Motor neuron (in vitro differentiated cells): ENCODE measurements around the gene CLASP1. TPM values are rescaled to one million over a fixed set of nuclear protein-coding genes. Genes with fewer than 3 reads are reported as not detected.
"Not testable (repeated sequence)": the region's sequence is repeated elsewhere in the genome, so short reads cannot be mapped to it uniquely, and the experiment has no call there.

Source experiments
- ATAC-seq, 8 experiments: fragments of 200-7000 bp; cut with Tn5 transposase; replicated peaks in 6 of 8; 2 replicates each; pipeline ENCODE4 v1.8.0; 2021; ENCODE audit warnings: mild to moderate bottlenecking in 8 of 8, moderate library complexity in 8 of 8
- H3K27ac ChIP-seq, 2 donors: fragments of 250-450 bp; sonication (Bioruptor Pico); 2 replicates each; pipeline ENCODE4 v1.9.0; 2021; ENCODE audit warnings: antibody characterized with exemption in 2 of 2, mild to moderate bottlenecking in 2 of 2, moderate library complexity in 1 of 2
- H3K4me1 ChIP-seq, 2 donors: fragments of 250-450 bp; sonication (Bioruptor Pico); replicated peaks in 1 of 2; 2 replicates each; pipeline ENCODE4 v1.6.1; 2021; ENCODE audit warnings: antibody characterized with exemption in 2 of 2, mild to moderate bottlenecking in 2 of 2, moderate library complexity in 1 of 2
- H3K4me3 ChIP-seq, 5 donors: fragments of 250-450 bp; sonication (Bioruptor Pico); 2 replicates each; pipeline ENCODE4 v1.9.0; 2021; ENCODE audit warnings: antibody characterized with exemption in 5 of 5, mild to moderate bottlenecking in 5 of 5, moderate library complexity in 4 of 5
- WGBS, 10 experiments: fragments of 450-650 bp; shearing (Covaris generic); methylation state at CpG; one replicate each; pipeline ENCODE4 v1.0.0; 2022; 5-methylcytosine and 5-hydroxymethylcytosine counted together
- in situ Hi-C, 9 experiments: fragments of 400-800 bp; cut with MboI; loops; one replicate each; pipeline ENCODE4 v1.15.0; 2021; ENCODE audit warnings: low sequenced_read_pairs in 9 of 9, low pct_unique_long_range_greater_than_20kb in 2 of 9; ENCODE audit not compliant: unreplicated experiment in 9 of 9
- total RNA-seq, 8 experiments: library from RNA; unstranded; fragments of 300-600 nt; gene quantifications; 2 replicates each; pipeline versions ENCODE4 v1.2.3 to v1.2.4, GENCODE V29; 2022

Gene CLASP1
- total RNA-seq, 8 experiments from 2014 or later = 36.3 to 66.7 (median 54.6) TPM

- no peak overlapping the region for H3K27ac ChIP-seq
- H3K4me1 ChIP-seq = peaks cover 9 to 11% of the 10 kb centered on the region in 2 donors
- no peak overlapping the region for H3K4me3 ChIP-seq
- 75 to 100% (median 94%) methylated on average over 2 to 10 of the region's 18 CpGs for WGBS, 10 experiments
- in situ Hi-C loops = loop anchor here in 1 of 9 experiments (25.0 kb wide), 1 partner anchor 249 kb away; no protein-coding TSS in a partner anchor
- ATAC-seq = peak in 1 of 8 experiments; percentile 27
Observed at GRCh38 chr2:121336528-121337294, 312.6 kb downstream of the CLASP1 start.

DNA sequence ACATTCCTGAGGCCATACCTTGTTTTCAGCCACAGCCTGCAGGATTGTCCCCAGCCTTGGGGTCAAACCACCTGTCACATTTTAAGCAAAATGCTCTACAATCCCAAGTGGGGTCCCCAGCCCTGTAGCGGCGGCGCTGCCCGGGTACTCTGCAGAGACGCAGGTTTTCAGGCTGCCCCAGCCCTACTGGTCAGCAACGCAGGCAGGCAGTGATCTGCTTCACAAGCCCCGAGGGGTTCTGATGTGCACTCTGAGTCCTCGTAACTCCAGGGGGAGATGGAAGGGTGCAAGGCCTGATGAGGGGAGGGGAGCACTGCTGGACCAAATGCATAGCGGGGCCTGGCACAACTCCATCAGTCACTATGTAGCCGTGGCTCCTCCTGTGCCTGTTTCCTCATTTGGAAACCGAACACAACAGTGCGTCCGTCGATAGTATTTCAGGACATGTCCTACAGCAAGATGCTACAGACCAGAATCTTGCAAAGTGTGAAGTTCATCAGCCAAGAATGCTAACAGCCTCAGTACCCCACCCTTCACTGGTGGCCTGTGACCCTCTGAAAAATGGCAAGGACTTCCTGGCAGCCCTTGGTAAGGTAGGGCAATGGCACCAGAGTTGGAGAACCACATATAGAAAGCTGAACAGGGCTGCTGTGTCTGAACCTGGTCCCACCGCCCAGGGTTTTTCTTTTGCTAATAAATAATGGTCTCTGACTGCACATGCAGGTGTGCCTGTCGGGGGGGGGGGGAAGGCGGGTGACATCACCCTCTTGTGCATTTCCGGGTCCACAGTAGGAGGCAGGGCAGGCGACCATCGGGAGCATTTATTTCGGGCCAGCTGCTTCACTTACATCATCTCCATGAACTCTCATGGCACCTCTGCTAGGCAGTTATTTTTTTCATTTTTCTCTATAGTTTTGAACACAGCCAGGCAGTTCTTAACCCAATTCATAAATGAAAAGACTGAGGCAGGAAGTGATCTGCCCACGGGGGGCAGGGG is 313.7 kb downstream of the CLASP1 start:
- H3K4me3 ChIP-seq = no peak overlapping the region
- peak in 5 of 8 experiments; percentile 48 to 85 (median 78) for ATAC-seq
- in situ Hi-C loops = loop anchor here in 1 of 9 experiments (25.0 kb wide), 1 partner anchor 248 kb away; no protein-coding TSS in a partner anchor
- WGBS, 10 experiments = 10 to 93% (median 70%) methylated on average over 1 to 11 of the region's 22 CpGs; no CpG with 5 or more reads in 1 of the 10 experiments
- peak overlapping the region in 1 of 2 donors; percentile 26 for H3K27ac ChIP-seq
- peaks cover 9 to 11% of the 10 kb centered on the region in 2 donors for H3K4me1 ChIP-seq

DNA sequence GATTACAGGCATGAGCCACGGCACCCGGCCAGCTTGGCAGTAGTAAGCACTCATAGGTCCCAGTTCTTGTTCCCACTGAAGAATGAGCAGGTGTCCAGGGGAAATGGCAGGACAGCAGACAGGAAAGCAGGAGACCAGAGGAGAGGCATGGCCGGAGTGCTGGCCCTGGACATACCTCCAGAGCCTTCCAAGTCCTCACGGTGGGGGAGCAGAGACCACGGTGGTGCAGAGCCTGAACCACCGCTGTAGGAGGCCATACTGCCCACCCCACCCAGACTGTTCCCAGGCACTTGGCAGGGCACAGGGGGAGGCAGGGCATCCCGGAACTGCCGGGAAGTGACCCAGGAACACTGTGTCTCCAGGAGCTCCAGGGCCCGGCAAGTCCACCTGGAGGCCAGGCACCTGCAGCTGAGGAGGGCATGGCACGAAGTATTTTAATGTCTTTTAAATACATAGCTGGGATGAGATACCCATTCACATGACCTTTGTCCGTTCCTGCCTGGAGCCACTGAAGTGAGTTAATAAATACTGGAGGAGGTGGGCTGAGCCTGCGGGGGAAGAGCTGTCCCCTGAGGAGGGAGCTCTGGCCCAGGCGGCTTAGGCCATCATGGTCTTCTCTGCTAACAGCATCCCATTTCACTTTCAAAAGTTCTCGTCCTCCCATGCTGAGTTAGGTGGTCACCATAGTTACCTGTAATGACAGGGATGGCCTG is 314.5 kb downstream of the CLASP1 start:
- WGBS, 10 experiments = 42 to 90% (median 67%) methylated on average over 2 to 6 of the region's 14 CpGs; no CpG with 5 or more reads in 3 of the 10 experiments
- Histone ChIP-seq H3K4me3 (no peak overlapping the region), H3K27ac (no peak overlapping the region), H3K4me1 (peaks cover 9 to 11% of the 10 kb centered on the region in 2 donors)
- in situ Hi-C loops = loop anchor here in 1 of 9 experiments (25.0 kb wide), 1 partner anchor 247 kb away; no protein-coding TSS in a partner anchor
- peak in 2 of 8 experiments; percentile 16 to 30 for ATAC-seq

- H3K27ac ChIP-seq = no peak overlapping the region
- ATAC-seq = peak in 2 of 8 experiments; percentile 22 to 64
- WGBS, 10 experiments = 17 to 79% (median 67%) methylated on average over 2 to 11 of the region's 12 CpGs; no CpG with 5 or more reads in 3 of the 10 experiments
- H3K4me3 ChIP-seq = no peak overlapping the region
- peaks cover 9 to 11% of the 10 kb centered on the region in 2 donors for H3K4me1 ChIP-seq
- in situ Hi-C loops = loop anchor here in 1 of 9 experiments (25.0 kb wide), 1 partner anchor 247 kb away; no protein-coding TSS in a partner anchor
Observed at GRCh38 chr2:121333834-121334558, 315.3 kb downstream of the CLASP1 start.

GRCh38 chr2:121333231-121333630 is 316.0 kb downstream of the CLASP1 start:
- H3K4me1 ChIP-seq = peaks cover 9 to 11% of the 10 kb centered on the region in 2 donors
- 31 to 100% (median 79%) methylated on average over 1 to 7 of the region's 17 CpGs; no CpG with 5 or more reads in 6 of the 10 experiments for WGBS, 10 experiments
- H3K27ac ChIP-seq = no peak overlapping the region
- no peak for ATAC-seq
- in situ Hi-C loops = loop anchor here in 1 of 9 experiments (25.0 kb wide), 1 partner anchor 246 kb away; no protein-coding TSS in a partner anchor
- no peak overlapping the region for H3K4me3 ChIP-seq

DNA sequence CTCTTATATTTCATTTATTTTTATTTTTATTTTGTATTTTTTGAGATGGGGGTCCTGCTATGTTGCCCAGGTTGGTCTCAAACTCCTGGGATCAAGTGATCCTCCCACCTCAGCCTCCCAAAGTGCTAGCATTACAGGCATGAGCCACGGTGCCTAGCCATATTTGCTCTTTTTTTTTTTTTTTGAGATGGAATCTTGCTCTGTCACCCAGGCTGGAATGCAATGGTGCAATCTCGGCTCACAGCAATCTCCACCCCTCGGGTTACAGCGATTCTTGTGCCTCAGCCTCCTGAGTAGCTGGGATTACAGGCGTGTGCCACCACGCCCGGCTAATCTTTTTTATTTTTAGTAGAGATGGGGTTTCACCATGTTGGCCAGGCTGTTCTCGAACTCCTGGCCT is 317.9 kb downstream of the CLASP1 start:
- ATAC-seq, H3K27ac ChIP-seq, H3K4me3 ChIP-seq, H3K4me1 ChIP-seq: not testable (repeated sequence)
- WGBS, 10 experiments = 56 to 100% (median 86%) methylated on average over 1 to 4 of the region's 8 CpGs; no CpG with 5 or more reads in 4 of the 10 experiments
- in situ Hi-C loops = loop anchor here in 1 of 9 experiments (25.0 kb wide), 1 partner anchor 244 kb away; no protein-coding TSS in a partner anchor

GRCh38 chr2:121330921-121331320 is 318.3 kb downstream of the CLASP1 start:
- 66 to 100% (median 93%) methylated on average over 3 to 14 of the region's 15 CpGs; no CpG with 5 or more reads in 2 of the 10 experiments for WGBS, 10 experiments
- Histone ChIP-seq H3K4me3 (no peak overlapping the region), H3K27ac (no peak overlapping the region), H3K4me1 (peaks cover under 1 to 5% of the 10 kb centered on the region in 2 donors)
- in situ Hi-C loops = loop anchor here in 1 of 9 experiments (25.0 kb wide), 1 partner anchor 244 kb away; no protein-coding TSS in a partner anchor
- ATAC-seq = no peak

DNA sequence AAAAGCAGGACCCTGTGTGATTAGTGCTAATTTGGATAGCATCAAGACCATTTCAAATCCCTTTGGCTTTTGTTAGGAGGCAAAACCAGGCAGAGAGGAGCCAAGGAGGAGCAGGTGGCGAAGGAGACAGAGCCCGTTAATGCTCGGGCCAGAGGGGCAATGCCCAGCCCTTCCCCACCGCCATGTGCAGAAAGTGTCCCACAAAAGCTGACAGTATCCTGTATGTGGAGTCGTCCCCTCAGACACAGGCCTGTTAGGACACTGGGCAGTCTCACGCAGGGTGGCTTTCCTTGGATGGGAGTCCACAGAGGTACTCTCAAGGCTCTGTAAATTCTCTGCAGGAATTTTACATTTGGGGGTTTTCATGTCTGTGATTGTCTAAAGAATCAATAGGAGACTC is 319.5 kb downstream of the CLASP1 start:
- in situ Hi-C loops = loop anchor here in 1 of 9 experiments (25.0 kb wide), 1 partner anchor 242 kb away; no protein-coding TSS in a partner anchor
- ATAC-seq = no peak
- H3K4me1 ChIP-seq = no peaks in the 10 kb centered on the region
- H3K27ac ChIP-seq = no peak overlapping the region
- 40 to 87% (median 60%) methylated on average over 1 to 3 of the region's 6 CpGs; no CpG with 5 or more reads in 7 of the 10 experiments for WGBS, 10 experiments
- no peak overlapping the region for H3K4me3 ChIP-seq

DNA sequence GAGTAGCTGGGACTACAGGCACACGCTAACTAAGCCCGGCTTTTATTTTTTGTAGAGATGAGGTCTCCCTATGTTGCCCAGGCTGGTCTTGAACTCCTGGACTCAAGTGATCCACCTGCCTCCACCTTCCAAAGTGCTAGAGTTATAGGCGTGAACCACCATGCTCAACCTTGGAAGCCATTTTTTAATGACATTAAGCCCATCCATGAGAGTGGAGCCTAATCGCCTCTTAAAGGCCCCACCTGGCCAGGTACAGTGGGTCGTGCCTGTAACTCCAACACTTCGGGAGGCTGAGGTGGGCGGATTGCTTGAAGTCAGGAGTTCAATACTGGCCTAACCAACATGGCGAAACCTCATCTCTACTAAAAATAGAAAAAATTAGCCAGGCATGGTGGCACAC is 322.6 kb downstream of the CLASP1 start:
- Histone ChIP-seq H3K4me3 (no peak overlapping the region), H3K4me1 (no peaks in the 10 kb centered on the region), H3K27ac (no peak overlapping the region)
- in situ Hi-C loops = loop anchor here in 1 of 9 experiments (25.0 kb wide), 1 partner anchor 239 kb away; no protein-coding TSS in a partner anchor
- WGBS, 10 experiments = 14 to 100% (median 92%) methylated on average over 1 to 7 of the region's 8 CpGs; no CpG with 5 or more reads in 2 of the 10 experiments
- ATAC-seq = no peak

- in situ Hi-C loops = loop anchor here in 1 of 9 experiments (25.0 kb wide), 1 partner anchor 212 kb away; no protein-coding TSS in a partner anchor
- 65 to 100% (median 82%) methylated on average over 1 to 6 of the region's 7 CpGs; no CpG with 5 or more reads in 1 of the 10 experiments for WGBS, 10 experiments
- ATAC-seq = no peak
- Histone ChIP-seq H3K27ac (no peak overlapping the region), H3K4me3 (no peak overlapping the region), H3K4me1 (no peaks in the 10 kb centered on the region)
Observed at GRCh38 chr2:121324601-121325000, 324.7 kb downstream of the CLASP1 start.

GRCh38 chr2:121321476-121321875 is 327.8 kb downstream of the CLASP1 start:
- ATAC-seq = no peak
- Histone ChIP-seq H3K4me3 (no peak overlapping the region), H3K4me1 (no peaks in the 10 kb centered on the region), H3K27ac (no peak overlapping the region)
- in situ Hi-C loops = loop anchor here in 1 of 9 experiments (25.0 kb wide), 1 partner anchor 209 kb away; no protein-coding TSS in a partner anchor
- 20 to 100% (median 73%) methylated on average over 1 to 7 of the region's 8 CpGs; no CpG with 5 or more reads in 4 of the 10 experiments for WGBS, 10 experiments
